SK-N-SH (cell line): ENCODE measurements around the gene XRN2. TPM values are rescaled to one million over a fixed set of nuclear protein-coding genes. Genes with fewer than 3 reads are reported as not detected.

Experiments used
- CTCF ChIA-PET: fragments of 300-600, 350-600 bp; formaldehyde crosslinking; extraction: SDS; loops from one replicate; lab custom pipeline; 2021; lab: Yijun Ruan, JAX
- POLR2A ChIA-PET: fragments of 350-600 bp; sonication (Branson Sonifier 250); formaldehyde crosslinking; extraction: SDS; loops from one replicate; lab custom pipeline; 2020; ENCODE audit warnings: antibody characterized with exemption, inconsistent platforms; lab: Yijun Ruan, JAX
- DNase-seq: peaks from one replicate; pipeline ENCODE4 v3.0.0; 2012
- H2AFZ ChIP-seq: fragments of 200-600 bp; sonication (generic); 2 replicates; pipeline ENCODE4 v1.8.1; 2016; ENCODE audit warnings: antibody characterized with exemption, mild to moderate bottlenecking, low read depth
- H3F3A ChIP-seq: fragments of 200-600 bp; sonication (generic); replicated peaks from 2 replicates; pipeline ENCODE3; 2016; ENCODE audit warnings: antibody characterized with exemption, mild to moderate bottlenecking; ENCODE audit not compliant: insufficient read depth
- H3K27ac ChIP-seq, 2 experiments: fragments of 200-500 bp in 1 of 2; fragments of 200-600 bp in 1 of 2; sonication (Bioruptor generic) in 1 of 2; sonication (generic), shearing (Covaris generic) in 1 of 2; 2 replicates each; pipeline versions ENCODE4 v1.5.1 to v1.6.1; 2014 to 2016; ENCODE audit warnings: low read depth in 2 of 2, inconsistent platforms in 1 of 2, low read length in 1 of 2, mild to moderate bottlenecking in 1 of 2, mixed read lengths in 1 of 2
- H3K27me3 ChIP-seq: fragments of 200-600 bp; sonication (generic), shearing (Covaris generic); 2 replicates; pipeline ENCODE4 v1.6.1; 2016; ENCODE audit warnings: mixed run types; ENCODE audit not compliant: insufficient read depth
- H3K36me3 ChIP-seq, 2 experiments: fragments of 200-500 bp in 1 of 2; fragments of 200-600 bp in 1 of 2; sonication (Bioruptor generic) in 1 of 2; sonication (generic) in 1 of 2; replicated peaks in 1 of 2; 2 replicates each; pipeline versions ENCODE3 to v1.5.1; 2014 to 2016; ENCODE audit warnings: low read length in 1 of 2, mild to moderate bottlenecking in 1 of 2; ENCODE audit not compliant: insufficient read depth in 2 of 2, control insufficient read depth in 1 of 2
- H3K4me1 ChIP-seq, 2 experiments: fragments of 200-500 bp in 1 of 2; fragments of 200-600 bp in 1 of 2; sonication (Bioruptor generic) in 1 of 2; sonication (generic), shearing (Covaris generic) in 1 of 2; 2 replicates each; pipeline versions ENCODE4 v1.5.1 to v1.6.1; 2014 to 2016; ENCODE audit warnings: low read depth in 1 of 2, low read length in 1 of 2, mixed run types in 1 of 2; ENCODE audit not compliant: insufficient read depth in 2 of 2, control insufficient read depth in 1 of 2
- H3K4me2 ChIP-seq: fragments of 200-600 bp; sonication (generic), shearing (Covaris generic); 2 replicates; pipeline ENCODE4 v1.6.1; 2017; ENCODE audit warnings: mixed run types
- H3K4me3 ChIP-seq, 2 experiments: fragments of 200-500 bp in 1 of 2; fragments of 200-600 bp in 1 of 2; sonication (Bioruptor generic) in 1 of 2; sonication (generic), shearing (Covaris generic) in 1 of 2; 2 replicates each; pipeline versions ENCODE4 v1.5.1 to v1.8.1; 2014 to 2016; ENCODE audit warnings: low read depth in 2 of 2, inconsistent platforms in 1 of 2, low read length in 1 of 2, mild to moderate bottlenecking in 1 of 2, mixed read lengths in 1 of 2, moderate library complexity in 1 of 2
- H3K79me2 ChIP-seq: fragments of 200-600 bp; sonication (generic); 2 replicates; pipeline ENCODE4 v1.8.1; 2017; ENCODE audit warnings: mild to moderate bottlenecking; ENCODE audit not compliant: insufficient read depth
- H3K9ac ChIP-seq: fragments of 200-600 bp; sonication (generic); 2 replicates; pipeline ENCODE4 v1.6.1; 2017; ENCODE audit warnings: mixed run types
- H3K9me2 ChIP-seq: fragments of 200-600 bp; sonication (generic); 2 replicates; pipeline ENCODE4 v1.6.1; 2017; ENCODE audit warnings: mixed run types
- H3K9me3 ChIP-seq: fragments of 200-600 bp; sonication (generic); 2 replicates; pipeline ENCODE4 v1.6.1; 2017; ENCODE audit warnings: mixed run types, mild to moderate bottlenecking, moderate library complexity
- H4K20me1 ChIP-seq: fragments of 200-600 bp; sonication (generic); 2 replicates; pipeline ENCODE4 v1.6.1; 2017; ENCODE audit warnings: mild to moderate bottlenecking, mixed run types; ENCODE audit not compliant: insufficient read depth
- FOSL2 ChIP-seq: IDR thresholded peaks from 2 replicates; pipeline ENCODE4 v1.4.0; 2012; ENCODE audit warnings: low read depth, mild to moderate bottlenecking, moderate library complexity, borderline replicate concordance
- FOXJ3 ChIP-seq: sonication (generic); formaldehyde crosslinking; IDR thresholded peaks from 2 replicates; pipeline ENCODE4 v1.5.1; 2020; ENCODE audit warnings: mild to moderate bottlenecking, missing genetic modification reagents
- MEF2A ChIP-seq: IDR thresholded peaks from 2 replicates; pipeline ENCODE4 v1.4.0; 2012; ENCODE audit warnings: low read depth, borderline replicate concordance
- NFIC ChIP-seq: IDR thresholded peaks from 2 replicates; pipeline ENCODE4 v1.4.0; 2012; ENCODE audit warnings: borderline replicate concordance
- POLR2AphosphoS5 ChIP-seq: IDR thresholded peaks from 2 replicates; pipeline ENCODE4 v1.6.1; 2012; ENCODE audit warnings: low read depth, low read length
- RXRA ChIP-seq: IDR thresholded peaks from 2 replicates; pipeline ENCODE4 v1.4.0; 2012; ENCODE audit warnings: low read depth, mild to moderate bottlenecking, borderline replicate concordance
- SIN3A ChIP-seq: IDR thresholded peaks from 2 replicates; pipeline ENCODE4 v1.6.1; 2012; ENCODE audit warnings: low read depth, mild to moderate bottlenecking, low read length, moderate library complexity, borderline replicate concordance
- WGBS: methylation state at CpG from one replicate; pipeline ENCODE4 v1.1.6; 2017; ENCODE audit warnings: low lambda C conversion rate; 5-methylcytosine and 5-hydroxymethylcytosine counted together
- polyA plus RNA-seq, 3 experiments: library from polyadenylated mRNA; depleted of rRNA; stranded (reverse); fragments of >200 nt; gene quantifications; 2 replicates each; pipeline ENCODE4 v1.2.3, GENCODE V29; 2012
- TF ChIP-seq, protein P1 (sequence below): IDR thresholded peaks from 2 replicates; pipeline ENCODE4; 2012
- TF ChIP-seq, protein P2 (sequence below): IDR thresholded peaks from 2 replicates; pipeline ENCODE4 v1.6.1; 2012; ENCODE audit warnings: mild to moderate bottlenecking, low read depth, low read length, moderate library complexity
- TF ChIP-seq, protein P3 (sequence below): IDR thresholded peaks from 2 replicates; pipeline ENCODE4 v1.4.0; 2012; ENCODE audit warnings: low read depth
- TF ChIP-seq, protein P4 (sequence below): IDR thresholded peaks from 2 replicates; pipeline ENCODE4 v1.4.0; 2012; ENCODE audit warnings: low read depth, borderline replicate concordance

XRN2 gene
- polyA plus RNA-seq, 1 of the 3 experiments (the other 2 are of a cell fraction), result 44.5 TPM

DNA sequence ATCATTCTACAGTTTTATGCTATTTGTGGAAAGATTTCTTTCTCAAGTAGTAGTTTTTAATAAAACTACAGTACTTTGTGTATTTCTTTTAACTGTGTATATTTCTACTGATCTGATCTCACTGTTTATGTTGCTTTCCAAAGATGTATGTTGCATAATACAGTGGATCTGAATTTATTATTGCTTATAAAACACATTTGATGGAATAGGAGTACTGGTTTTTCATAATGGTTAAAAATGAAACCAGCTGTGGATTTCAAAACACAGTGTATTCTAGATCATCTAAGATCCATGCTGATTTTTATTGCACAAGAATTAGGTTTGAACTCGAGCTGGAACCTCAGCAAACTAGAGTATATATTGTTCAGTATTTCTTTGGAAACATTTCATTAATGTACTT lies 86.2 kb downstream of the XRN2 start:
- CTCF ChIA-PET, result interaction anchor here (4.2 kb wide), 1 partner anchor 154 kb away, joined by 22 read pairs; no protein-coding TSS in a partner anchor
- POLR2A ChIA-PET, result no interaction called here
- no peak for DNase-seq
- TF ChIP-seq, protein P1, sequence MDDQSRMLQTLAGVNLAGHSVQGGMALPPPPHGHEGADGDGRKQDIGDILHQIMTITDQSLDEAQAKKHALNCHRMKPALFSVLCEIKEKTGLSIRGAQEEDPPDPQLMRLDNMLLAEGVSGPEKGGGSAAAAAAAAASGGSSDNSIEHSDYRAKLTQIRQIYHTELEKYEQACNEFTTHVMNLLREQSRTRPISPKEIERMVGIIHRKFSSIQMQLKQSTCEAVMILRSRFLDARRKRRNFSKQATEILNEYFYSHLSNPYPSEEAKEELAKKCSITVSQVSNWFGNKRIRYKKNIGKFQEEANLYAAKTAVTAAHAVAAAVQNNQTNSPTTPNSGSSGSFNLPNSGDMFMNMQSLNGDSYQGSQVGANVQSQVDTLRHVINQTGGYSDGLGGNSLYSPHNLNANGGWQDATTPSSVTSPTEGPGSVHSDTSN, result no peak
- no peak for TF ChIP-seq MEF2A
- TF ChIP-seq FOXJ3, result no peak
- TF ChIP-seq SIN3A, result no peak
- TF ChIP-seq, protein P2, sequence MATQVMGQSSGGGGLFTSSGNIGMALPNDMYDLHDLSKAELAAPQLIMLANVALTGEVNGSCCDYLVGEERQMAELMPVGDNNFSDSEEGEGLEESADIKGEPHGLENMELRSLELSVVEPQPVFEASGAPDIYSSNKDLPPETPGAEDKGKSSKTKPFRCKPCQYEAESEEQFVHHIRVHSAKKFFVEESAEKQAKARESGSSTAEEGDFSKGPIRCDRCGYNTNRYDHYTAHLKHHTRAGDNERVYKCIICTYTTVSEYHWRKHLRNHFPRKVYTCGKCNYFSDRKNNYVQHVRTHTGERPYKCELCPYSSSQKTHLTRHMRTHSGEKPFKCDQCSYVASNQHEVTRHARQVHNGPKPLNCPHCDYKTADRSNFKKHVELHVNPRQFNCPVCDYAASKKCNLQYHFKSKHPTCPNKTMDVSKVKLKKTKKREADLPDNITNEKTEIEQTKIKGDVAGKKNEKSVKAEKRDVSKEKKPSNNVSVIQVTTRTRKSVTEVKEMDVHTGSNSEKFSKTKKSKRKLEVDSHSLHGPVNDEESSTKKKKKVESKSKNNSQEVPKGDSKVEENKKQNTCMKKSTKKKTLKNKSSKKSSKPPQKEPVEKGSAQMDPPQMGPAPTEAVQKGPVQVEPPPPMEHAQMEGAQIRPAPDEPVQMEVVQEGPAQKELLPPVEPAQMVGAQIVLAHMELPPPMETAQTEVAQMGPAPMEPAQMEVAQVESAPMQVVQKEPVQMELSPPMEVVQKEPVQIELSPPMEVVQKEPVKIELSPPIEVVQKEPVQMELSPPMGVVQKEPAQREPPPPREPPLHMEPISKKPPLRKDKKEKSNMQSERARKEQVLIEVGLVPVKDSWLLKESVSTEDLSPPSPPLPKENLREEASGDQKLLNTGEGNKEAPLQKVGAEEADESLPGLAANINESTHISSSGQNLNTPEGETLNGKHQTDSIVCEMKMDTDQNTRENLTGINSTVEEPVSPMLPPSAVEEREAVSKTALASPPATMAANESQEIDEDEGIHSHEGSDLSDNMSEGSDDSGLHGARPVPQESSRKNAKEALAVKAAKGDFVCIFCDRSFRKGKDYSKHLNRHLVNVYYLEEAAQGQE, result no peak
- TF ChIP-seq, all 33 proteins: peak for 0
- no peak overlapping the region for H3K27ac ChIP-seq
- WGBS, result 38% methylated on average over 1 of the region's 1 CpG
- no peak overlapping the region for H3K9ac ChIP-seq
- no peak overlapping the region for H2AFZ ChIP-seq
- H3K79me2 ChIP-seq, result no peaks in the 10 kb centered on the region
- no peaks in the 10 kb centered on the region for H3K4me1 ChIP-seq
- H3K4me3 ChIP-seq, result no peak overlapping the region
- H3K9me2 ChIP-seq, result no peaks in the 10 kb centered on the region
- H3K27me3 ChIP-seq, result peaks cover 1% of the 10 kb centered on the region
- no peaks in the 10 kb centered on the region for H4K20me1 ChIP-seq
- H3K36me3 ChIP-seq, result peaks cover 35 to 59% of the 10 kb centered on the region in 2 experiments
- no peaks in the 10 kb centered on the region for H3K9me3 ChIP-seq
- peaks cover 11% of the 10 kb centered on the region for H3F3A ChIP-seq
- H3K4me2 ChIP-seq, result no peak overlapping the region

DNA sequence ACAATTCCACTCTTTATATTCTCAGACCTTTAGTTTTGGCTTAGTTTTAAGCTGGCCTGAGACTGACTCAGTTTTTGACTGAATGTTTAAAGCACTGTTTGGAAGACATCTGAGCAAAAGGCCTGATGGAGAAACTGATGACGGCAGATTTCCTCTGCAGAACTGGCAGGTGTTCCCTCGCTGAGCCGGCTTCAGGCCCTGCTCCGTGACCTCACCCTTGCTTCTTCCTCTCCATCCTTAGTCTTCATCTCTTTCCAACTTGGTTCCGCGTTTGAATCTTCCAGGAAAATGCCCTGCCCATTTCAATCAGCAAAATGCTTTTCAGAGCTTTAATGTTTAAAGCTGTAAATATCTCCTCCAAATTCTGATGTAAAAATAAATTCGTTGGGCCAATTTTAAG lies 87.6 kb downstream of the XRN2 start:
- 98% methylated on average over 7 of the region's 7 CpGs for WGBS
- no peak for DNase-seq
- Histone ChIP-seq H3K9ac (no peak overlapping the region), H3K9me2 (no peaks in the 10 kb centered on the region), H2AFZ (no peak overlapping the region), H3K4me1 (no peaks in the 10 kb centered on the region; a peak in 1 of 4 replicates), H3K4me2 (no peak overlapping the region), H3K4me3 (no peak overlapping the region), H4K20me1 (no peaks in the 10 kb centered on the region), H3K36me3 (peaks cover 30 to 51% of the 10 kb centered on the region in 2 experiments), H3K27ac (no peak overlapping the region), H3F3A (peaks cover 11% of the 10 kb centered on the region), H3K9me3 (no peaks in the 10 kb centered on the region), H3K79me2 (no peaks in the 10 kb centered on the region), H3K27me3 (peaks cover 15% of the 10 kb centered on the region)
- TF ChIP-seq POLR2AphosphoS5 (no peak), NFIC (no peak), RXRA (no peak), FOSL2 (no peak)
- TF ChIP-seq, protein P3, sequence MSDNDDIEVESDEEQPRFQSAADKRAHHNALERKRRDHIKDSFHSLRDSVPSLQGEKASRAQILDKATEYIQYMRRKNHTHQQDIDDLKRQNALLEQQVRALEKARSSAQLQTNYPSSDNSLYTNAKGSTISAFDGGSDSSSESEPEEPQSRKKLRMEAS, result no peak
- TF ChIP-seq, protein P4, sequence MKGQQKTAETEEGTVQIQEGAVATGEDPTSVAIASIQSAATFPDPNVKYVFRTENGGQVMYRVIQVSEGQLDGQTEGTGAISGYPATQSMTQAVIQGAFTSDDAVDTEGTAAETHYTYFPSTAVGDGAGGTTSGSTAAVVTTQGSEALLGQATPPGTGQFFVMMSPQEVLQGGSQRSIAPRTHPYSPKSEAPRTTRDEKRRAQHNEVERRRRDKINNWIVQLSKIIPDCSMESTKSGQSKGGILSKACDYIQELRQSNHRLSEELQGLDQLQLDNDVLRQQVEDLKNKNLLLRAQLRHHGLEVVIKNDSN, result no peak
- CTCF ChIA-PET, result interaction anchor here (4.2 kb wide), 1 partner anchor 155 kb away, joined by 22 read pairs; no protein-coding TSS in a partner anchor
- POLR2A ChIA-PET, result no interaction called here
